Skin of body (tissue), 2 donors: Measurements from ENCODE around the gene EIPR1. TPM values are rescaled to one million over a fixed set of nuclear protein-coding genes. Genes with fewer than 3 reads are reported as not detected.
"Not testable (repeated sequence)": the region's sequence is repeated elsewhere in the genome, so short reads cannot be mapped to it uniquely, and the experiment has no call there.

ENCODE experiments used
- DNase-seq: peaks from one replicate; lab custom pipeline; 2025; lab: John Stamatoyannopoulos, UW
- total RNA-seq: library from RNA; depleted of rRNA; stranded (reverse); fragments of >200 nt; gene quantifications from one replicate; pipeline ENCODE4 v1.2.3, GENCODE V29; 2014

The EIPR1 gene
- total RNA-seq, 1 donor from 2014 or later, result 14.2 TPM

DNA sequence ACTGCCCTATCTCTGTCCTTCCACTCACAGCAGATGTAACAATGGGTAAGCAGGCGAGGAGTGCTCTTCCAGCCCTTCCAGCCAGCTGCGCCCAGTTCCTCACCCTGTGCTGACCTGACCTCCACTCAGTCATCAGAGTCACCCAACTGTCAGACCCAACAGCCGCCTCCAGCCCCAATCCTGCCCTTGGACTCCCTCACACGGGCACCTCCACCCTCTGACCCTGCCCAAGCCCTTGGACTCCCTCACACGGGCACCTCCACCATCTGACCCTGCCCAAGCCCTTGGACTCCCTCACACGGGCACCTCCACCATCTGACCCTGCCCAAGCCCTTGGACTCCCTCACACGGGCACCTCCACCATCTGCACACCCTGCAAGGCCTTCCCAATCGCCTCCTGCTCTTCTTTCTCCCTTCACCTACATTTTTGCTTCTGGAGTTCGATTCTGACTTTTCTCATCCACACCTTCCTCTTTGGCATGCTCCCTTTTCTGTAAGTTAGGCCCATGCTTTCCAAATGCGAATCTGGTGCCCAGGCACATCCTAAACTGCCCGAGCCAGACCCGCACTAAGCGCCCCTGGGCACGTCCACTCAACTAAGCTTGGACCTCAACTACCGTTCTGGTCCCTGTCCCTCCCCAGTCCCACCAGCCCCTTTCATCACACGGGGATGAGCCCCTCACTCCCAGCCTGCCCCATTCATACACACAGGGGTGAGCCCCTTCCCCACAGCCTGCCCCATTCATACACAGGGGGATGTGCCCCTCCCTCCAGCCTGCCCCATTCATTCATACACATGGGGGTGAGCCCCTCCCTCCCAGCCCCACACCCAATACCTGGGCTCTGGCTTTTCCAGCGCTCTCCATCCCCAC is 15.9 kb downstream of the EIPR1 start:
- DNase-seq, result no peak

DNA sequence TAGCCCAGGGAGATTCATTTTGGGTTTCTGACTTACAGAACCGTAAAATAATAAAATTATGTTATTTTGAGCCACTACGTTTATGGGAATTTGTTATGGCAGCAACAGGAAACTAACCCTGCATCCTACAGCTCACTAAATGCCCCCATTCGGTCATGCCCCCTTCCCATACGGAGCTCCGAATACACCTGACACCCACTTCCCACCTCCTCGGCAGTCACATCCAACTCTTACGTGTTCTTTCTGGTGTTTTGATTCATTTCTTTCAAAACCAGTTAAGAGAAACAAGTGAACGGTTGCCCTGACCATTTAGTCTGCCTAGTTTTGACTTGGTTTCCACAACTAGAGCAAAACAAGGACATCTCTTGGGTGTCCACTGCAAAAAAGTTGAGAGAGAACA is 19.7 kb downstream of the EIPR1 start:
- DNase-seq, result no peak

DNA sequence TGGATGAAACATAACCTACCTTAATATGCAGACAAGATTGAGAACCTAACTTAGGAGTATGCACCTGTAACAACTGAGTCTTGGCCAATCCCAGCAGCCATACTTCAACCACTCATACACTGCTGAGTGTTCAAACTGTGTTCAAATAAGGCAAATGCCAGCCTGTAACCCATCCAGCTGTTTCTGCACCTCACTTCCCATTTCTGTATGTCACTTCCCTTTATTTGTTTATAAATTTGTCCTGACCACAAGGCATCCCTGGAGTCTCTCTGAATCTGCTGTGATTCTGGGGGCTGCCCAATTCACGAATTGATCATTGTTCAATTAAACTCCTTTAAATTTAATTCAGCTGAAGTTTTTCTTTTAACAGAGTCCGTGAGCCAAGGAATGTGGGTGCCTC is 20.2 kb downstream of the EIPR1 start:
- not testable (repeated sequence) for DNase-seq

DNA sequence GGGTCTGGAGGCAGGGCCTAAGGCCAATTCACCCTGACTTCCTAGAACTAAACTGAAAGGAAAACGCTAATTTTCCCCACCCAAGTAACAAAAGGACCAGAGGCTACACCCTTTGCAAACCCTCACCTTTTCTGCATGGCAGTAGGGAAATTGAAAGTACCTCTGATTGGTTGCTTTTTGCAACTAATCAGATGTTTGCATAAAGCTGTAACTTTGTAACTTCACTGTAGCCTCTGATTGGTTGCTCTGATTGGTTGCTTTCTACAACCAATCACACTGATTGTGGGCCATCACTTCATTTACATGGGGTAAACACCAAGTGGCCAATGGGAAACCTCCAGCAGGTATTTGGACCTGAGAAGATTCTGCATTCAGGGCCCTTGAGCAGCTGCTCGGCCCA is 20.8 kb downstream of the EIPR1 start:
- DNase-seq, result no peak

GRCh38 chr2:3355951-3356569 is 21.6 kb downstream of the EIPR1 start:
- no peak for DNase-seq

DNA sequence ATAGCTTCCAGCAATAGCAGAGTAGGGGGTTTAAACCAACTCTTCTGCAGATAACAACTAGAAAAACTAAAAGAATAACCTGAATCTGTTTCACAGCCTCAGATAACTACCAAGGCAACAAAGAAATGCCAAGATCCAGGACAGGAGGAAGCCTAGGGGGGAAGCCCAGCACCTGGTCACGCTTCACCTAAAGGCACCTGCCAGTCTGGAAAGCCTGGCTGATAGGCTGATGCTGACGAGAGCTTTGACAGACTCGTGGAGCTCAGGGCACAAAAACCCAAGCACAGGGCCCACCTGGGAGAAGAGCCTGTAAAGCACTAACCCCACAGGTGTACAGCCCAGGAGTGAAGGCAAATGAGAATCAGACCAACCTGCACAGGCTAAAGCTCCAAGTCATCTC is 22.6 kb downstream of the EIPR1 start:
- DNase-seq, result no peak

- DNase-seq, result no peak
Measured at GRCh38 chr2:3349211-3349693, 28.4 kb downstream of the EIPR1 start.

- no peak for DNase-seq
Measured at GRCh38 chr2:3348767-3349166, 28.9 kb downstream of the EIPR1 start.

DNA sequence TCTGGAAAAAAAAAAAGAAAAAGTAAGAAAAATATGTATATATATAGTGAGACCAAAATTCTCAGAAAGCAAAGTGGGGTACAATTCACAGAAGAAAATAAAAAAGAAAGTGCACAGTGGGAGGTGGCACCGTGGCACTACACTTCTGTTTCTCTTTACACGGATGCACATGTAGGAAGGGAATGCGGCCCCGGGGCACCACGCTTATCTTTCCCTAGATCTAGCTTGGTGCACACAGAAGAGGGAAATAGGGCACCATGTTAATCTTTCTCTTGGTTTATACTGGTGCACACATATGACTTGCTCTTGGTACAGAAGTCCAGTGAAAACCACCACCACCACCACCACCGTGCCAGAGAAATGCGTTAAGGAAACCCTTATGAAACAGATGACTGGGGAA is 32.0 kb downstream of the EIPR1 start:
- no peak for DNase-seq

- DNase-seq, result no peak
Measured at GRCh38 chr2:3344897-3345296, 32.7 kb downstream of the EIPR1 start.

GRCh38 chr2:3343012-3343411 is 34.6 kb downstream of the EIPR1 start:
- no peak for DNase-seq

DNA sequence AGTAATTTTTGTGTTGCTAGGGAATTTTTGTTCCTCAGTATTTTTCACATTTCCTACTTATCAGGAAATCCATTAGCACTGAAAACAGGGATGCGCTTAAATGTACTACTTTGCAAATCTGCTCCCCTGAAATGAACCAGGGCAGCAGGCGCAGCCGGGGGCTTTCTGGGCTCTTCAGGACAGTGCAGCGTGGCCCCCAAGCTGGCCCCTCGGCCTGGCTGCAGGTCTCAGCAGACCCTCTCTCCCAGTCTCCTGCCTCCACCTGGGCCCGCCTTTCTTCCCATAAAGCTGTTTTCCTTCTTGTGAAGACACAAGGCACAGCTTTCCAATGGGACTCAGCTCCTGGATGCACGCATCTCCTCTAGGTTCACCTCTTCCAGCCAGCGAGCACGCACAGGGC is 35.3 kb downstream of the EIPR1 start:
- no peak for DNase-seq

DNA sequence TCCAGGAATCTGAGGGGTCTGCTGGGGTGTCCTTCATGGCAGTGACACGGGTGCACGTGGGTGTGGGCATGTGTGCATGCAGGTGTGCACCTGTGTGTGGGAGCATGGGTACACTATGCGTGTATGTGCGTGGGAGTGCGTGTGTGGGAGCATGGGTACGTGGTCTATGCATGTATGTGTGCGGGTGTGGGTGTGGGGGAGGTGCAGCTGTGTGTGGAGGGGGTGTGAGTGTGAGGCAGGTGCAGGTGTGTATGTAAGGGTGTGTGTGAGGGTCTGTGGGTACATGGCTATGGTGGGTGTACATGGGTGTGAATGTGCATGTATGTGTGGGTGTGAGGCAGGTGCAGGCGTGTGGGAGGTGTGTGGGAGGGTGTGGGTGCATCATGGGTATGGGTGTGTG is 36.3 kb downstream of the EIPR1 start:
- no peak for DNase-seq

DNA sequence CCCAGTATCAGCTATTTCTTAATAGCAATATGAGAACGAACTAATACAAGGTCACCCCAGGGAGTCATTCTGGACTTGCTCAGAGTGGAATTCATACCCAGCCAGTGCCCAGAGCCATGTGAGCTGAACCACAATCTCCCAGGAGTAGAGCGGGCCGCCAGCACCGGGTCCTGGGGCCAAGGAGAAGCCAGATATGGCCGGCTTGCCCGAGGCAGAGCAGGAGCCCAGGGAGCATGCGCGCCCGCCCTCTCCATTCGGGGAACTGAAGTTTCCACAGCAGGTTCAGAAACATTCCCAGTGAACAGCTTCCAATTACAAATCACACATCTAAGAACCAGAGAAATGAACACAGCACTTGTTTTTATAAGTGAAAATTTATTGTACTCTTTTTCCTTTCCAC is 37.5 kb downstream of the EIPR1 start:
- DNase-seq, result no peak

- no peak for DNase-seq
Measured at GRCh38 chr2:3338340-3338739, 39.3 kb downstream of the EIPR1 start.

GRCh38 chr2:3336844-3337243 is 40.8 kb downstream of the EIPR1 start:
- DNase-seq, result no peak

DNA sequence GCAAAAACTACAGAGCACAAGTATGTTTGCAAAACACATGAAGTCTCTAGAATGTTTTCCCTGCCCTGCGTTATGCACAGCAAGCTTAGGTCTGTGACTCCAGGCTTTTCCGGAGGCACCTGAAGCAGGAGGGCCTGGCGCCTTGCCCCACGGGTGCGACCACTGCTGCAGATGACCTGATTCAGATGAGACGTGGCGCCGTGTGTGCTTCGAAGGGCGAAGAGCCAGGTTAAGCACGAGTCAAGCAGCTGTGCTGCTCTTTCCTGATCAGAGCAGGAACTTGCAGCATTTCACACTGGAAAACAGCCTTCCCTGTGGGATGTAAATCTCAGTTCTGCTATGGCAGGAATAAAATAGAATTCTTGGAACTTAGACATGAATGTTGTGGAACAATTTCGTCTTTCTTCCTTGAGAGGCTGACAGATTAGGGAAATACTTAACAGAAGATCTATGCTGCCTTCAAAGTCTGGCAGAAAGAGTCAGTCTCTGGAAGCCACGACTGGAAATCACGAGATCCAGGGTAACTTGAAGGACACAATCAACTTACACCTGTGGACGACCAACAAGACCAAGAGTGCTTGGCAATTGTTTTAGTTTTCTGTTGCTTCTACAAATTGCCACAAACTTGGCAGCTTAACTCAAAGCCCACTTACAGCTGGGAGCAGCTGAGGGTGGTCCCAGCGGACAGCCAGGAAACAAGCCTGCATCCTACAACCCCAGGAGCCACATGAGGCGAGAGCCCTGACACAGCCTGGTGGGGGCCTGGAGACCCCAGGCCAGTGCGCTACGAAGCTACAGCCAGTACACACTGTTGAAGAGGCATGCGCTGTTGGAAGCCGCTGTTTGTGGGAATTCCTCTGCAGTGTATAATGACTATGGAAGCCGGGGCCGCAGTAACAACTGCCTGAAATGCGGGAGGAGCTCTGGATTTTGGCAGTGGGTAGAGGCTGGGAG is 42.9 kb downstream of the EIPR1 start:
- peak; percentile 80 for DNase-seq

DNA sequence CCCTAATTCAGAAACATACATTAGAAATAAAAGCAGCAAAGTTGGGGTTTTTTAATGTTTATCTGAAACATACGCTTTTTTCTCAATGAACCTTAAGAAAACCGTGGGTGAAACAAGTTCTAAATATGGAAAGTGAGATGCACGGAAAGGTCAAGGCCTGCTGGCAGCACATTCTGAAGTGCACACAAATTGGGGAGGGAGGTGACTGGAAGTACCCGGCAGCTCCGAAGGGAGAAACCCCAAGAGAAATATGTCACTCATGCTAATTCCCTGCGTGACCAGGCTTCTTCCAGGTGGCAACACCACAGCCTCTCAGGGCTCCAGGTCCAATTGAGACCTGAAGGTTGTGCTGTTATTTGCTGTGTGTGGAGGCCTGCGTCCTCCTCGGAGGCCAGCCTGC is 45.5 kb downstream of the EIPR1 start:
- DNase-seq, result no peak

GRCh38 chr2:3329491-3329890 is 48.1 kb downstream of the EIPR1 start:
- DNase-seq, result no peak

DNA sequence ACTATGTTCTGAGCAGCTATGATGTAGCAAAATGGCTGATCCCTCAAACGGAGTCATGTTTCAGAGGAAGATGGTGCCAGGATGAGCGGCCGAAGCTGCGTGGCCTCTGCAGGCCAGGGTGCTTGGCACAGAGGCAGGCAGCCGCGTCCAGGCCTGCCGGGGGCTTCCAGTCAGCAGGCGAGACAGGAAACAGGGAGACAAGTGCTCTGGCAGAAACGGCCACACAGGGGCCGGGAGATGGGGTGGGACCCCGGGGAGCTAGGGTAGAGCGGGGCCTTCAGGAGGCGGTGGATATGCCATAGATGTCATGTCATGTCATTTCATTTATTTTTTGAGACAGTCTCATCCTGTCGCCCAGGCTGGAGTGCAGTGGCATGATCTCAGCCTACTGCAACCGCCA is 50.7 kb downstream of the EIPR1 start:
- no peak for DNase-seq

- no peak for DNase-seq
Measured at GRCh38 chr2:3326182-3326537, 51.5 kb downstream of the EIPR1 start.
